OCI-LY7 (cell line): ENCODE measurements around the gene ATP2A2. TPM values are rescaled to one million over a fixed set of nuclear protein-coding genes. Genes with fewer than 3 reads are reported as not detected.

ENCODE experiments used
- BruUV-seq: library from RNA; stranded (reverse); fragments of 400-500 nt; replicated peaks from 2 replicates; lab custom pipeline; 2021; lab: Mats Ljungman, UMichigan
- CTCF ChIA-PET: fragments of 300-600 bp; sonication (Branson Sonifier 250); formaldehyde crosslinking; loops from one replicate; lab custom pipeline; 2022; ENCODE audit warnings: antibody characterized with exemption; ENCODE audit not compliant: unreplicated experiment; lab: Charles Lee
- POLR2A ChIA-PET: fragments of 300-600 bp; sonication (Branson Sonifier 250); formaldehyde crosslinking; loops from one replicate; lab custom pipeline; 2022; ENCODE audit warnings: antibody characterized with exemption; lab: Charles Lee
- DNase-seq: peaks from one replicate; pipeline ENCODE4 v3.0.0-alpha.2; 2015; ENCODE audit warnings: low spot score
- H2AFZ ChIP-seq: fragments of 200-600 bp; sonication (generic), shearing (Covaris generic); 2 replicates; pipeline ENCODE4 v1.6.1; 2014; ENCODE audit warnings: mild to moderate bottlenecking, antibody characterized with exemption, low read length, moderate library complexity
- H3K27ac ChIP-seq: fragments of 200-600 bp; sonication (generic); 2 replicates; pipeline ENCODE4 v1.5.1; 2014; ENCODE audit warnings: mixed run types, low read depth, mild to moderate bottlenecking, moderate library complexity, low read length, inconsistent platforms; ENCODE audit not compliant: poor library complexity, severe bottlenecking
- H3K36me3 ChIP-seq: fragments of 200-600 bp; sonication (generic); 2 replicates; pipeline ENCODE4 v1.6.1; 2014; ENCODE audit warnings: mild to moderate bottlenecking, antibody characterized with exemption, low read length, moderate library complexity, mixed read lengths; ENCODE audit not compliant: insufficient read depth
- H3K4me1 ChIP-seq: fragments of 200-600 bp; sonication (generic); 2 replicates; pipeline ENCODE4 v1.5.1; 2014; ENCODE audit warnings: mild to moderate bottlenecking, low read length; ENCODE audit not compliant: insufficient read depth, poor library complexity, severe bottlenecking
- H3K4me2 ChIP-seq: fragments of 200-600 bp; sonication (generic); 2 replicates; pipeline ENCODE4 v1.6.1; 2014; ENCODE audit warnings: mild to moderate bottlenecking, low read length
- H3K4me3 ChIP-seq: fragments of 200-600 bp; sonication (generic); 2 replicates; pipeline ENCODE4 v1.5.1; 2014; ENCODE audit warnings: mild to moderate bottlenecking, low read depth, low read length; ENCODE audit not compliant: poor library complexity, severe bottlenecking
- H3K79me2 ChIP-seq: fragments of 200-600 bp; sonication (generic); 2 replicates; pipeline ENCODE4 v1.6.1; 2016; ENCODE audit warnings: low read depth, mild to moderate bottlenecking, low read length, moderate library complexity, mixed read lengths; ENCODE audit not compliant: insufficient read depth
- H3K9me2 ChIP-seq: fragments of 200-600 bp; sonication (generic); 2 replicates; pipeline ENCODE4 v1.6.1; 2016; ENCODE audit warnings: mild to moderate bottlenecking, low read length, mixed read lengths; ENCODE audit not compliant: insufficient read depth
- H3K9me3 ChIP-seq: fragments of 200-600 bp; sonication (generic); 2 replicates; pipeline ENCODE4 v1.6.1; 2014; ENCODE audit warnings: mild to moderate bottlenecking, mixed run types, low read length, mixed read lengths
- H4K20me1 ChIP-seq: fragments of 200-600 bp; sonication (generic); 2 replicates; pipeline ENCODE4 v1.6.1; 2014; ENCODE audit warnings: mild to moderate bottlenecking, antibody characterized with exemption, low read length, moderate library complexity, mixed read lengths; ENCODE audit not compliant: insufficient read depth
- CTCF ChIP-seq: fragments of 200-600 bp; sonication (generic); conservative IDR thresholded peaks from 2 replicates; pipeline ENCODE4 v1.5.1; 2014; ENCODE audit warnings: mild to moderate bottlenecking, antibody characterized with exemption, low read length, moderate library complexity, mixed read lengths
- EZH2phosphoT487 ChIP-seq: fragments of 200-600 bp; sonication (generic); IDR thresholded peaks from 2 replicates; pipeline ENCODE4 v1.6.1; 2018; ENCODE audit warnings: low read depth, borderline replicate concordance, mild to moderate bottlenecking, mixed run types, antibody characterized with exemption, low read length, moderate library complexity, mixed read lengths
- intact Hi-C: fragments of 100-400 bp; cut with micrococcal nuclease; formaldehyde crosslinking; loops from one replicate; pipeline ENCODE4 v1.10.0; 2022; ENCODE audit not compliant: unreplicated experiment
- total RNA-seq, 2 experiments: library from RNA; depleted of rRNA in 1 of 2; stranded (reverse); fragments of >200 nt in 1 of 2; shearing (Covaris generic) in 1 of 2; gene quantifications; 2 replicates each; pipeline ENCODE4 v1.2.3, GENCODE V29; 2014 to 2022

The ATP2A2 gene
- total RNA-seq, 2 experiments from 2014 or later = 93.5 to 178 TPM

- CTCF ChIA-PET = interaction anchor here (1.2 kb wide), 1 partner anchor 10 kb away, joined by 3 read pairs; no protein-coding TSS in a partner anchor
- no peak overlapping the region for H3K4me3 ChIP-seq
- H3K4me1 ChIP-seq = peaks cover 6% of the 10 kb centered on the region
- no peak for TF ChIP-seq CTCF
- no peaks in the 10 kb centered on the region for H4K20me1 ChIP-seq
- H2AFZ ChIP-seq = 0 out of 2 replicates have a peak overlapping the region, but pooled peaks have one; percentile 19
- no peaks in the 10 kb centered on the region for H3K9me3 ChIP-seq
- no peaks in the 10 kb centered on the region for H3K36me3 ChIP-seq
- no TSS peak for BruUV-seq
- no peak overlapping the region for H3K27ac ChIP-seq
- H3K9me2 ChIP-seq = no peaks in the 10 kb centered on the region
- DNase-seq = no peak
- no peaks in the 10 kb centered on the region for H3K79me2 ChIP-seq
- no peak overlapping the region for H3K4me2 ChIP-seq
- intact Hi-C loops = no loop called here
- POLR2A ChIA-PET = interaction anchor here (0.7 kb wide), 1 partner anchor 14 kb away, joined by 3 read pairs; no protein-coding TSS in a partner anchor
These were observed 46.7 kb upstream of the ATP2A2 start for GRCh38 chr12:110234331-110234751.

- ChIA-PET POLR2A (interaction anchor here (0.7 kb wide), 1 partner anchor 14 kb away, joined by 3 read pairs; no protein-coding TSS in a partner anchor), CTCF (interaction anchor here (1.2 kb wide), 1 partner anchor 10 kb away, joined by 3 read pairs; no protein-coding TSS in a partner anchor)
- peaks cover 6% of the 10 kb centered on the region for H3K4me1 ChIP-seq
- no TSS peak for BruUV-seq
- H4K20me1 ChIP-seq = no peaks in the 10 kb centered on the region
- no peak for DNase-seq
- intact Hi-C loops = no loop called here
- H3K36me3 ChIP-seq = no peaks in the 10 kb centered on the region
- TF ChIP-seq CTCF = no peak
- no peak for TF ChIP-seq EZH2phosphoT487
- H2AFZ ChIP-seq = 0 out of 2 replicates have a peak overlapping the region, but pooled peaks have one; percentile 19
- no peaks in the 10 kb centered on the region for H3K9me3 ChIP-seq
- H3K79me2 ChIP-seq = no peaks in the 10 kb centered on the region
- H3K9me2 ChIP-seq = no peaks in the 10 kb centered on the region
- no peak overlapping the region for H3K27ac ChIP-seq
- no peak overlapping the region for H3K4me2 ChIP-seq
- no peak overlapping the region for H3K4me3 ChIP-seq
These were observed 46.3 kb upstream of the ATP2A2 start for GRCh38 chr12:110234755-110235154.

GRCh38 chr12:110235383-110235782 lies 45.7 kb upstream of the ATP2A2 start:
- Histone ChIP-seq H3K9me3 (no peaks in the 10 kb centered on the region), H3K4me1 (peaks cover 6% of the 10 kb centered on the region), H3K27ac (no peak overlapping the region), H3K4me2 (no peak overlapping the region), H3K4me3 (no peak overlapping the region), H3K36me3 (no peaks in the 10 kb centered on the region), H2AFZ (no peak overlapping the region), H3K79me2 (no peaks in the 10 kb centered on the region), H3K9me2 (no peaks in the 10 kb centered on the region), H4K20me1 (no peaks in the 10 kb centered on the region)
- no peak for DNase-seq
- TF ChIP-seq CTCF (no peak), EZH2phosphoT487 (no peak)
- intact Hi-C loops = no loop called here
- ChIA-PET POLR2A (no interaction called here), CTCF (no interaction called here)
- no TSS peak for BruUV-seq
